HEK293 (cell line): ENCODE measurements around the gene SOWAHD.

ENCODE experiments used
- CTCF ChIA-PET: fragments of 350-600 bp; formaldehyde crosslinking; extraction: SDS; loops from one replicate; lab custom pipeline; 2021; ENCODE audit warnings: antibody characterized with exemption; lab: Yijun Ruan, JAX
- POLR2A ChIA-PET: fragments of 300-600 bp; formaldehyde crosslinking; extraction: SDS; loops from one replicate; lab custom pipeline; 2020; ENCODE audit warnings: antibody characterized with exemption, inconsistent platforms; lab: Yijun Ruan, JAX
- H3K27ac ChIP-seq: fragments of 200-500 bp; sonication (Bioruptor generic); 2 replicates; pipeline ENCODE4 v1.5.1; 2014; ENCODE audit warnings: low read depth, low read length, control low read depth, inconsistent platforms; ENCODE audit errors: extremely low read depth
- H3K36me3 ChIP-seq, 2 experiments: fragments of 200-500 bp in 1 of 2; sonication (Bioruptor generic) in 1 of 2; 1 replicate in 1 of 2; 2 replicates in 1 of 2; pipeline ENCODE4 v1.5.1; 2014 to 2017; ENCODE audit warnings: inconsistent platforms in 2 of 2, low read length in 2 of 2; ENCODE audit not compliant: control insufficient read depth in 2 of 2, insufficient read depth in 1 of 2
- H3K4me1 ChIP-seq: fragments of 200-500 bp; sonication (Bioruptor generic); 2 replicates; pipeline ENCODE4 v1.5.1; 2014; ENCODE audit warnings: mild to moderate bottlenecking, low read length, inconsistent platforms; ENCODE audit not compliant: control insufficient read depth, insufficient read depth
- H3K4me3 ChIP-seq: 2 replicates; pipeline ENCODE4 v1.5.1; 2011; ENCODE audit warnings: low read depth, mild to moderate bottlenecking, control low read depth, low read length, moderate library complexity
- H3K9me3 ChIP-seq: fragments of 200-500 bp; sonication (Bioruptor generic); 2 replicates; pipeline ENCODE4 v1.5.1; 2014; ENCODE audit warnings: low read depth, low read length, inconsistent platforms; ENCODE audit not compliant: control insufficient read depth, insufficient read depth
- SALL2 ChIP-seq: fragments of 450-650 bp; formaldehyde crosslinking; IDR thresholded peaks from 2 replicates; pipeline ENCODE4 v1.5.0; 2017; ENCODE audit warnings: missing biosample characterization, mild to moderate bottlenecking, missing genetic modification characterization, borderline replicate concordance
- SP3 ChIP-seq: fragments of 450-650 bp; formaldehyde crosslinking; IDR thresholded peaks from 2 replicates; pipeline ENCODE4 v1.5.1; 2016; ENCODE audit warnings: missing biosample characterization, missing genetic modification characterization
- ZBTB26 ChIP-seq: fragments of 450-650 bp; formaldehyde crosslinking; optimal IDR thresholded peaks from 2 replicates; pipeline ENCODE3; 2016; ENCODE audit warnings: missing biosample characterization, mild to moderate bottlenecking, missing genetic modification characterization
- ZEB2 ChIP-seq: fragments of 450-650 bp; formaldehyde crosslinking; IDR thresholded peaks from 2 replicates; pipeline ENCODE4 v1.5.1; 2016; ENCODE audit warnings: missing biosample characterization, missing genetic modification characterization
- ZNF146 ChIP-seq: fragments of 450-650 bp; formaldehyde crosslinking; IDR thresholded peaks from 2 replicates; pipeline ENCODE4 v1.5.1; 2016; ENCODE audit warnings: missing biosample characterization, missing genetic modification characterization
- ZNF2 ChIP-seq: fragments of 450-650 bp; formaldehyde crosslinking; IDR thresholded peaks from 2 replicates; pipeline ENCODE4 v1.5.1; 2016; ENCODE audit warnings: missing biosample characterization, missing genetic modification characterization
- ZNF280D ChIP-seq: fragments of 450-650 bp; formaldehyde crosslinking; IDR thresholded peaks from 2 replicates; pipeline ENCODE4 v1.5.1; 2016; ENCODE audit warnings: missing biosample characterization, missing genetic modification characterization
- ZNF433 ChIP-seq: fragments of 450-650 bp; formaldehyde crosslinking; IDR thresholded peaks from 2 replicates; pipeline ENCODE4 v1.5.1; 2016; ENCODE audit warnings: missing biosample characterization, missing genetic modification characterization, low read depth
- ZSCAN30 ChIP-seq: fragments of 450-650 bp; IDR thresholded peaks from 2 replicates; pipeline ENCODE4 v1.5.1; 2018; ENCODE audit warnings: missing biosample characterization, mild to moderate bottlenecking, missing genetic modification characterization, moderate library complexity
- TF ChIP-seq, protein P1 (sequence below): fragments of 450-650 bp; IDR thresholded peaks from 2 replicates; pipeline ENCODE4 v1.5.1; 2018; ENCODE audit warnings: missing biosample characterization, mild to moderate bottlenecking, missing genetic modification characterization
- TF ChIP-seq, protein P2 (sequence below): fragments of 450-650 bp; formaldehyde crosslinking; IDR thresholded peaks from 2 replicates; pipeline ENCODE4 v1.5.1; 2016; ENCODE audit warnings: missing biosample characterization, missing genetic modification characterization

The SOWAHD gene

GRCh38 chrX:119783026-119783425 lies 24.6 kb downstream of the SOWAHD start:
- Histone ChIP-seq H3K27ac (no peak overlapping the region), H3K9me3 (no peaks in the 10 kb centered on the region), H3K36me3 (peaks cover 47 to 73% of the 10 kb centered on the region in 2 experiments; a peak in 2 of 3 replicates), H3K4me3 (no peak overlapping the region), H3K4me1 (no peaks in the 10 kb centered on the region)
- TF ChIP-seq SALL2 (tag by site-specific recombination) (no peak), ZNF146 (tag by site-specific recombination) (no peak), ZNF433 (tag by site-specific recombination) (0 out of 2 replicates have a peak, but pooled peaks have one; percentile 4)
- CTCF ChIA-PET: interaction anchor here (0.6 to 0.7 kb wide), 2 partner anchors 234 to 528 kb away, joined by 3 read pairs; no protein-coding TSS in a partner anchor
- POLR2A ChIA-PET: interaction anchor here (2.5 to 3.7 kb wide), 2 partner anchors 8 to 25 kb away, joined by 7 to 19 read pairs; partner anchors contain the start of genes RPL39 and SOWAHD

DNA sequence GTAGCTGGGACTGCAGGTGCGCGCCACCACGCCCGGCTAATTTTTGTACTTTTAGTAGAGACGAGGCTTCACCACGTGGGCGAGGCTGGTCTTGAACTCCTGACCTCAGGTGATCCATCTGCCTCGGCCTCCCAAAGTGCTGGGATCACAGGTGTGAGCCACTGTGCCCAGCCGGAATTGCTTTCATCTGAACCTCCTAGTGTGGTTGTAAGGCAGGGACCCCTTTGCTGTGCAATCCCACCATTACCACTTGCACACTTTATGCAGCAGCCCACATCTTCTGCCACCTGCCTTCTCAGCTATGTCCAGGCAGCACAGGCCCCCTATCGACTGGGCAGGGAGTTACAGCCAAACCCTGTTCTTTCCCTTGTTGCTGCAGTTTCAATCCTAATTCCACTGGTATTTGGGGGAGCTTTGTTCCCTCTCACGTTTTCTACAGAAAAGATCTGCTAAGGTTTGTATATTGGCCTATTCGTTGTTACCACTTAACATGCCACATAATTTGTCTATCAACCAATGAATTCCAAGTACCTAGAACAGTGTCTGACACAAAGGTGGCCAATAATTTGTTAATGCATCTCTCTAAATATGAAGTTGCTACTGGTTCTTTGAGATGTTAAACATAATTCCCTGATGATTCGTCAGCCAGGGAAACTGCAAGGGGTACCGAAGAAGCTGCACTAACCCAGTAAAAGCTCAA lies 26.5 kb downstream of the SOWAHD start:
- ChIA-PET CTCF (interaction anchor here (0.6 to 1.7 kb wide), 13 partner anchors 9 to 307 kb away, joined by 3 to 6 read pairs (median 3); no protein-coding TSS in a partner anchor), POLR2A (interaction anchor here (0.6 to 1.6 kb wide), 5 partner anchors 10 to 68 kb away, joined by 3 to 8 read pairs (median 4); partner anchors contain the start of genes SOWAHD and UPF3B)
- TF ChIP-seq ZEB2: peak; percentile 13; the same call in 1 of the 2 replicates
- TF ChIP-seq, protein P1, sequence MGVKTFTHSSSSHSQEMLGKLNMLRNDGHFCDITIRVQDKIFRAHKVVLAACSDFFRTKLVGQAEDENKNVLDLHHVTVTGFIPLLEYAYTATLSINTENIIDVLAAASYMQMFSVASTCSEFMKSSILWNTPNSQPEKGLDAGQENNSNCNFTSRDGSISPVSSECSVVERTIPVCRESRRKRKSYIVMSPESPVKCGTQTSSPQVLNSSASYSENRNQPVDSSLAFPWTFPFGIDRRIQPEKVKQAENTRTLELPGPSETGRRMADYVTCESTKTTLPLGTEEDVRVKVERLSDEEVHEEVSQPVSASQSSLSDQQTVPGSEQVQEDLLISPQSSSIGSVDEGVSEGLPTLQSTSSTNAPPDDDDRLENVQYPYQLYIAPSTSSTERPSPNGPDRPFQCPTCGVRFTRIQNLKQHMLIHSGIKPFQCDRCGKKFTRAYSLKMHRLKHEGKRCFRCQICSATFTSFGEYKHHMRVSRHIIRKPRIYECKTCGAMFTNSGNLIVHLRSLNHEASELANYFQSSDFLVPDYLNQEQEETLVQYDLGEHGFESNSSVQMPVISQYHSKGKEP: no peak
- TF ChIP-seq ZBTB26 (tag by site-specific recombination): no peak
- TF ChIP-seq ZNF2 (tag by site-specific recombination): peak; percentile 27; the same call in 1 of the 2 replicates
- 0 out of 2 replicates have a peak, but pooled peaks have one; percentile 65 for TF ChIP-seq ZNF280D (tag by site-specific recombination)
- no peak for TF ChIP-seq SP3 (tag by site-specific recombination)
- TF ChIP-seq, protein P2, sequence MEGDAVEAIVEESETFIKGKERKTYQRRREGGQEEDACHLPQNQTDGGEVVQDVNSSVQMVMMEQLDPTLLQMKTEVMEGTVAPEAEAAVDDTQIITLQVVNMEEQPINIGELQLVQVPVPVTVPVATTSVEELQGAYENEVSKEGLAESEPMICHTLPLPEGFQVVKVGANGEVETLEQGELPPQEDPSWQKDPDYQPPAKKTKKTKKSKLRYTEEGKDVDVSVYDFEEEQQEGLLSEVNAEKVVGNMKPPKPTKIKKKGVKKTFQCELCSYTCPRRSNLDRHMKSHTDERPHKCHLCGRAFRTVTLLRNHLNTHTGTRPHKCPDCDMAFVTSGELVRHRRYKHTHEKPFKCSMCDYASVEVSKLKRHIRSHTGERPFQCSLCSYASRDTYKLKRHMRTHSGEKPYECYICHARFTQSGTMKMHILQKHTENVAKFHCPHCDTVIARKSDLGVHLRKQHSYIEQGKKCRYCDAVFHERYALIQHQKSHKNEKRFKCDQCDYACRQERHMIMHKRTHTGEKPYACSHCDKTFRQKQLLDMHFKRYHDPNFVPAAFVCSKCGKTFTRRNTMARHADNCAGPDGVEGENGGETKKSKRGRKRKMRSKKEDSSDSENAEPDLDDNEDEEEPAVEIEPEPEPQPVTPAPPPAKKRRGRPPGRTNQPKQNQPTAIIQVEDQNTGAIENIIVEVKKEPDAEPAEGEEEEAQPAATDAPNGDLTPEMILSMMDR: peak; percentile 77
- peak; percentile 61; the same call in 1 of the 2 replicates for TF ChIP-seq ZSCAN30 (tag by site-specific recombination)
- no peaks in the 10 kb centered on the region for H3K4me1 ChIP-seq
- no peak overlapping the region for H3K27ac ChIP-seq
- peaks cover 60 to 88% of the 10 kb centered on the region in 2 experiments; a peak in 2 of 3 replicates for H3K36me3 ChIP-seq
- H3K4me3 ChIP-seq: no peak overlapping the region
- H3K9me3 ChIP-seq: no peaks in the 10 kb centered on the region
